CD14-positive monocyte (primary cell): ENCODE data around the gene CSNK1E. TPM values are rescaled to one million over a fixed set of nuclear protein-coding genes. Genes with fewer than 3 reads are reported as not detected.
A peak's percentile ranks its signal among the peaks of the same experiment; 100 is the strongest.

ENCODE experiments used
- DNase-seq, 3 donors: peaks; one replicate each; pipeline ENCODE4 v3.0.0-alpha.2; 2011 to 2022
- H2AFZ ChIP-seq: 2 replicates; pipeline ENCODE4 v1.6.0; 2012; ENCODE audit warnings: mild to moderate bottlenecking, low read depth, low read length, inconsistent platforms; ENCODE audit not compliant: insufficient read depth, poor library complexity, severe bottlenecking
- H3K27ac ChIP-seq, 2 donors: 1 replicate in 1 of 2; 2 replicates in 1 of 2; pipeline ENCODE4 v1.5.1; 2012 to 2013; ENCODE audit warnings: low read length in 2 of 2, control low read depth in 1 of 2, inconsistent platforms in 1 of 2, low read depth in 1 of 2, mild to moderate bottlenecking in 1 of 2
- H3K27me3 ChIP-seq, 2 donors: one replicate each; pipeline versions ENCODE4 v1.6.0 to v1.6.1; 2011 to 2013; ENCODE audit warnings: low read length in 2 of 2; ENCODE audit not compliant: control insufficient read depth in 2 of 2, insufficient read depth in 2 of 2
- H3K36me3 ChIP-seq, 2 donors: replicated peaks in 1 of 2; 1 replicate in 1 of 2; 2 replicates in 1 of 2; pipeline versions ENCODE4 v1.5.1 to v1.6.1; 2012 to 2013; ENCODE audit warnings: low read length in 2 of 2, control low read depth in 1 of 2, inconsistent platforms in 1 of 2, mild to moderate bottlenecking in 1 of 2; ENCODE audit not compliant: insufficient read depth in 2 of 2, control insufficient read depth in 1 of 2
- H3K4me1 ChIP-seq, 2 donors: 1 replicate in 1 of 2; 2 replicates in 1 of 2; pipeline versions ENCODE4 v1.5.1 to v1.6.1; 2012 to 2013; ENCODE audit warnings: low read length in 2 of 2, control low read depth in 1 of 2, inconsistent platforms in 1 of 2, mild to moderate bottlenecking in 1 of 2, moderate library complexity in 1 of 2; ENCODE audit not compliant: insufficient read depth in 2 of 2, control insufficient read depth in 1 of 2
- H3K4me2 ChIP-seq: replicated peaks from 2 replicates; pipeline ENCODE3; 2012; ENCODE audit warnings: low read length, moderate library complexity, mild to moderate bottlenecking; ENCODE audit not compliant: poor library complexity, severe bottlenecking; ENCODE audit errors: extremely low read depth
- H3K4me3 ChIP-seq, 3 experiments: fragments of 200-600 bp in 1 of 3; sonication (generic) in 1 of 3; replicated peaks in 1 of 3; 1 replicate in 2 of 3; 2 replicates in 1 of 3; pipeline ENCODE4 v1.5.1; 2011 to 2013; ENCODE audit warnings: low read length in 3 of 3, mild to moderate bottlenecking in 3 of 3, control low read depth in 2 of 3, low read depth in 2 of 3, inconsistent platforms in 1 of 3, moderate library complexity in 1 of 3
- H3K79me2 ChIP-seq: 2 replicates; pipeline ENCODE4 v1.6.0; 2012; ENCODE audit warnings: mild to moderate bottlenecking, control low read depth, inconsistent platforms, low read length, moderate library complexity; ENCODE audit not compliant: insufficient read depth
- H3K9ac ChIP-seq: 2 replicates; pipeline ENCODE4 v1.6.0; 2017; ENCODE audit warnings: low read length, mild to moderate bottlenecking; ENCODE audit not compliant: insufficient read depth, poor library complexity, severe bottlenecking
- H3K9me3 ChIP-seq, 2 donors: replicated peaks in 1 of 2; 1 replicate in 1 of 2; 2 replicates in 1 of 2; pipeline versions ENCODE4 v1.5.1 to v1.6.1; 2012 to 2013; ENCODE audit warnings: low read length in 2 of 2, control low read depth in 1 of 2; ENCODE audit not compliant: control insufficient read depth in 1 of 2, insufficient read depth in 1 of 2
- H4K20me1 ChIP-seq: 2 replicates; pipeline ENCODE4 v1.6.0; 2012; ENCODE audit warnings: mild to moderate bottlenecking, low read length, control low read depth, moderate library complexity; ENCODE audit not compliant: insufficient read depth
- H3K27ac Mint-ChIP-seq, 7 donors: one replicate each; pipeline ENCODE4 v1.8.0; 2020; ENCODE audit warnings: mild to moderate bottlenecking in 7 of 7, mixed read lengths in 7 of 7, moderate library complexity in 6 of 7, inconsistent platforms in 2 of 7
- H3K27me3 Mint-ChIP-seq, 3 donors: one replicate each; pipeline ENCODE4 v1.8.0; 2021 to 2022; ENCODE audit warnings: low read depth in 3 of 3, mild to moderate bottlenecking in 3 of 3, mixed read lengths in 3 of 3, moderate library complexity in 3 of 3, inconsistent platforms in 1 of 3
- H3K36me3 Mint-ChIP-seq, 2 donors: one replicate each; pipeline ENCODE4 v1.8.0; 2020; ENCODE audit warnings: mixed read lengths in 2 of 2, inconsistent platforms in 1 of 2, mild to moderate bottlenecking in 1 of 2
- H3K4me1 Mint-ChIP-seq: one replicate; pipeline ENCODE4 v1.8.0; 2020; ENCODE audit warnings: mild to moderate bottlenecking, mixed read lengths
- H3K4me3 Mint-ChIP-seq, 2 donors: one replicate each; pipeline ENCODE4 v1.8.0; 2020; ENCODE audit warnings: mild to moderate bottlenecking in 2 of 2, mixed read lengths in 2 of 2, moderate library complexity in 1 of 2
- H3K9me3 Mint-ChIP-seq, 7 donors: one replicate each; pipeline ENCODE4 v1.8.0; 2020 to 2022; ENCODE audit warnings: mixed read lengths in 7 of 7, mild to moderate bottlenecking in 6 of 7, moderate library complexity in 6 of 7, inconsistent platforms in 2 of 7
- CTCF ChIP-seq: fragments of 200-600 bp; IDR thresholded peaks from one replicate; pipeline ENCODE4 v1.8.0; 2022; ENCODE audit warnings: antibody characterized with exemption, mild to moderate bottlenecking
- WGBS: methylation state at CpG from one replicate; pipeline ENCODE4 v1.1.5; 2013; ENCODE audit warnings: missing lambda C conversion rate; ENCODE audit not compliant: insufficient coverage; 5-methylcytosine and 5-hydroxymethylcytosine counted together
- intact Hi-C, 2 donors: fragments of 100-400 bp; cut with micrococcal nuclease; formaldehyde crosslinking; loops; one replicate each; pipeline versions ENCODE4 v1.15.0 to v1.15.1; 2023
- polyA plus RNA-seq, 3 donors: library from polyadenylated mRNA; depleted of rRNA in 1 of 3; unstranded in 2 of 3; stranded (reverse) in 1 of 3; fragments of 300-500 nt in 2 of 3; fragments of >200 nt in 1 of 3; fragmentation: Illumina TruSeq in 2 of 3; gene quantifications; 1 replicate in 2 of 3; 2 replicates in 1 of 3; pipeline ENCODE4 v1.2.3, GENCODE V29; 2012 to 2021

The CSNK1E gene
- polyA plus RNA-seq, 3 donors: 1.9 to 44.7 (median 3.1) TPM

GRCh38 chr22:38310518-38311322, 6.5 kb downstream of the CSNK1E start:
- Histone ChIP-seq H3K4me3 (no peak overlapping the region), H3K4me2 (no peak overlapping the region), H3K27ac (no peak overlapping the region), H2AFZ (no peak overlapping the region), H3K9ac (no peak overlapping the region), H3K27me3 (no peaks in the 10 kb centered on the region), H3K36me3 (peaks cover 23 to 28% of the 10 kb centered on the region in 2 donors), H3K4me1 (peaks cover 20 to 34% of the 10 kb centered on the region in 2 donors), H3K79me2 (peaks cover 12% of the 10 kb centered on the region), H4K20me1 (peaks cover 31% of the 10 kb centered on the region), H3K9me3 (no peaks in the 10 kb centered on the region)
- WGBS: 95% methylated on average over 10 of the region's 18 CpGs
- peaks cover 31 to 42% of the 10 kb centered on the region in 2 donors for H3K36me3 Mint-ChIP-seq
- no peak overlapping the region for H3K4me3 Mint-ChIP-seq
- intact Hi-C loops: no loop called here
- peaks cover 7 to 9% (median 8%) of the 10 kb centered on the region in 3 donors for H3K27me3 Mint-ChIP-seq
- peaks cover 49% of the 10 kb centered on the region for H3K4me1 Mint-ChIP-seq
- TF ChIP-seq CTCF: no peak
- H3K9me3 Mint-ChIP-seq: peaks cover 0 to 2% (median 0%) of the 10 kb centered on the region in 7 donors
- H3K27ac Mint-ChIP-seq: peak overlapping the region in 1 of 7 donors; percentile 58
- no peak for DNase-seq

- peaks cover 18 to 33% of the 10 kb centered on the region in 2 donors for H3K4me1 ChIP-seq
- 95% methylated on average over 13 of the region's 18 CpGs for WGBS
- Mint-ChIP-seq H3K36me3 (peaks cover 31 to 42% of the 10 kb centered on the region in 2 donors), H3K27me3 (peaks cover under 1 to 2% (median 1%) of the 10 kb centered on the region in 3 donors), H3K4me1 (peaks cover 45% of the 10 kb centered on the region), H3K9me3 (no peaks in the 10 kb centered on the region), H3K4me3 (no peak overlapping the region), H3K27ac (peak overlapping the region in 1 of 7 donors; percentile 58)
- intact Hi-C loops: no loop called here
- no peak overlapping the region for H3K4me3 ChIP-seq
- no peak overlapping the region for H2AFZ ChIP-seq
- H3K36me3 ChIP-seq: peaks cover 23 to 28% of the 10 kb centered on the region in 2 donors
- no peak for DNase-seq
- no peaks in the 10 kb centered on the region for H3K9me3 ChIP-seq
- H4K20me1 ChIP-seq: peaks cover 24% of the 10 kb centered on the region
- H3K9ac ChIP-seq: no peak overlapping the region
- H3K4me2 ChIP-seq: no peak overlapping the region
- H3K27ac ChIP-seq: no peak overlapping the region
- TF ChIP-seq CTCF: no peak
- peaks cover 12% of the 10 kb centered on the region for H3K79me2 ChIP-seq
- no peaks in the 10 kb centered on the region for H3K27me3 ChIP-seq
These were observed 7.4 kb downstream of the CSNK1E start for GRCh38 chr22:38309614-38310517.
